ENCODE measurements around the gene CEACAM18. TPM values are rescaled to one million over a fixed set of nuclear protein-coding genes. Genes with fewer than 3 reads are reported as not detected.

Gene CEACAM18
- total and polyA plus RNA-seq, 2 donors (not counting 3 experiments of a cell fraction or from before 2014, with no cell fraction given) = not detected

DNA sequence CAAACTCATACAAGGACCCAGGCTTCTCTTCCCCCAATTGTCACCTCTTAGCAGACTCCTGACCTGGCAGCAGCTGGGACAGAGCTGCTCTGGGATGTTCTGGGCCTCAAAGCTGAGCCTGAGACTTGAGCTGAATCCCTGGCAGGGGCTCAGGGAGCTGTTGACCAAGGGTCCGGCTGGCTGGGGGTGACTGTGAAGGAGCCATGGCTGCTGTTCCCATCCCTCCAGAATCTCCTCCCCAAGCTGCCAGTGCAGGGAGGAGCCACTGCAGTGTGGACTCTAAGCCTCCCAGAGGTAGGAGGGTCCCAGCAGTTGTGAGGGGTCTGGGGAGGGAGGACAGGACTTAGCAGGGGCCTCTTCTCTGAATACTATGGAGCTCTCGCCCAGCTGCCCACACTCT is 51.0 kb downstream of the CEACAM18 start:
- FAIRE-seq = no peak

More for the DNA sequence above, 51.0 kb downstream of the CEACAM18 start:
- Histone ChIP-seq H3K9me1 (replicated peaks; ENCODE audit: control insufficient read depth, extremely low read depth, insufficient read depth, low read length) (no peaks in the 10 kb centered on the region), H3K4me3 (replicated peaks in 1 of 3; ENCODE audit: insufficient read depth in 1 of 3, low read depth in 1 of 3, low read length in 3 of 3) (no peak overlapping the region), H3K79me2 (ENCODE audit: control insufficient read depth, insufficient read depth, low read length) (no peaks in the 10 kb centered on the region), H4K20me1 (replicated peaks; ENCODE audit: control insufficient read depth, extremely low read depth, insufficient read depth, low read length) (no peaks in the 10 kb centered on the region), H3K36me3 (ENCODE audit: control insufficient read depth in 2 of 2, extremely low read depth in 1 of 2, insufficient read depth in 2 of 2, low read length in 2 of 2) (no peaks in the 10 kb centered on the region), H3K9ac (replicated peaks; ENCODE audit: extremely low read depth, insufficient read depth, low read length) (no peak overlapping the region), H3K27ac (ENCODE audit: insufficient read depth, low read depth, low read length) (no peak overlapping the region), H2AFZ (ENCODE audit: low read depth, low read length) (no peak overlapping the region), H3K4me2 (ENCODE audit: insufficient read depth, low read length) (no peak overlapping the region), H3K4me1 (ENCODE audit: control insufficient read depth, extremely low read depth, insufficient read depth, low read length) (no peaks in the 10 kb centered on the region), H3K9me3 (replicated peaks; ENCODE audit: control insufficient read depth, insufficient read depth, low read length) (no peaks in the 10 kb centered on the region), H3K27me3 (ENCODE audit: control insufficient read depth in 2 of 2, insufficient read depth in 2 of 2, low read length in 2 of 2) (peaks cover 0 to 11% of the 10 kb centered on the region in 2 experiments)
- DNase-seq (ENCODE audit: low read depth, low spot score) = no peak
- ChIA-PET POLR2A (no interaction called here), CTCF (no interaction called here)
- no TSS peak for BruUV-seq (replicated peaks)
- TF ChIP-seq GATA2 (IDR thresholded peaks at IDR 0.05; ENCODE audit: insufficient read depth, insufficient read length, low read depth, low read length) (no peak), JUN (IDR thresholded peaks at IDR 0.05; ENCODE audit: borderline replicate concordance, insufficient read depth, insufficient read length, low read depth) (no peak), EZH2 (IDR thresholded peaks at IDR 0.05; ENCODE audit: borderline replicate concordance, low read depth, low read length, severe bottlenecking) (no peak), FOS (IDR thresholded peaks at IDR 0.05; ENCODE audit: borderline replicate concordance, insufficient read depth, low read length) (no peak), POLR2AphosphoS5 (IDR thresholded peaks at IDR 0.05; ENCODE audit: insufficient read depth, low read depth, low read length) (no peak), POLR2A (IDR thresholded peaks at IDR 0.05; ENCODE audit: low read depth, low read length) (no peak), MYC (IDR thresholded peaks at IDR 0.05; ENCODE audit: low read depth, low read length) (no peak)
- TF ChIP-seq, protein P1, sequence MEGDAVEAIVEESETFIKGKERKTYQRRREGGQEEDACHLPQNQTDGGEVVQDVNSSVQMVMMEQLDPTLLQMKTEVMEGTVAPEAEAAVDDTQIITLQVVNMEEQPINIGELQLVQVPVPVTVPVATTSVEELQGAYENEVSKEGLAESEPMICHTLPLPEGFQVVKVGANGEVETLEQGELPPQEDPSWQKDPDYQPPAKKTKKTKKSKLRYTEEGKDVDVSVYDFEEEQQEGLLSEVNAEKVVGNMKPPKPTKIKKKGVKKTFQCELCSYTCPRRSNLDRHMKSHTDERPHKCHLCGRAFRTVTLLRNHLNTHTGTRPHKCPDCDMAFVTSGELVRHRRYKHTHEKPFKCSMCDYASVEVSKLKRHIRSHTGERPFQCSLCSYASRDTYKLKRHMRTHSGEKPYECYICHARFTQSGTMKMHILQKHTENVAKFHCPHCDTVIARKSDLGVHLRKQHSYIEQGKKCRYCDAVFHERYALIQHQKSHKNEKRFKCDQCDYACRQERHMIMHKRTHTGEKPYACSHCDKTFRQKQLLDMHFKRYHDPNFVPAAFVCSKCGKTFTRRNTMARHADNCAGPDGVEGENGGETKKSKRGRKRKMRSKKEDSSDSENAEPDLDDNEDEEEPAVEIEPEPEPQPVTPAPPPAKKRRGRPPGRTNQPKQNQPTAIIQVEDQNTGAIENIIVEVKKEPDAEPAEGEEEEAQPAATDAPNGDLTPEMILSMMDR (IDR thresholded peaks at IDR 0.05; ENCODE audit: extremely low read depth in 1 of 2, insufficient read depth in 1 of 2, low read depth in 1 of 2, low read length in 2 of 2) = no peak
- TF ChIP-seq, protein P2, sequence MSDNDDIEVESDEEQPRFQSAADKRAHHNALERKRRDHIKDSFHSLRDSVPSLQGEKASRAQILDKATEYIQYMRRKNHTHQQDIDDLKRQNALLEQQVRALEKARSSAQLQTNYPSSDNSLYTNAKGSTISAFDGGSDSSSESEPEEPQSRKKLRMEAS (IDR thresholded peaks at IDR 0.05; ENCODE audit: insufficient read depth, insufficient read length) = no peak
- intact Hi-C loops (cut with micrococcal nuclease) (no loop called here), dilution Hi-C loops (cut with MboI; ENCODE audit: extremely low pct_ligation_motif_present, low sequenced_read_pairs) (no loop called here)
